WTC11 (cell line): ENCODE measurements around the gene GSTK1.

Experiments
- CBFB ChIP-seq: sonication (generic); formaldehyde crosslinking; IDR thresholded peaks from 2 replicates; pipeline ENCODE4 v1.8.1; 2022; ENCODE audit warnings: mild to moderate bottlenecking, low read depth, missing genetic modification reagents
- GABPB1 ChIP-seq: sonication (generic); formaldehyde crosslinking; IDR thresholded peaks from 2 replicates; pipeline ENCODE4 v1.8.1; 2023; ENCODE audit warnings: mild to moderate bottlenecking, missing genetic modification reagents
- IRF2 ChIP-seq: sonication (generic); formaldehyde crosslinking; IDR thresholded peaks from 2 replicates; pipeline ENCODE4 v1.8.0; 2022; ENCODE audit warnings: low read depth, missing genetic modification reagents, borderline replicate concordance
- TF ChIP-seq, protein P1 (sequence below): sonication (generic); formaldehyde crosslinking; IDR thresholded peaks from 2 replicates; pipeline ENCODE4 v1.8.1; 2022; ENCODE audit warnings: low read depth, mild to moderate bottlenecking, moderate library complexity, missing genetic modification reagents, borderline replicate concordance
- TF ChIP-seq, protein P2 (sequence below): fragments of 200-600 bp; IDR thresholded peaks from 2 replicates; pipeline ENCODE4 v1.8.0; 2022; ENCODE audit warnings: antibody characterized with exemption

DNA sequence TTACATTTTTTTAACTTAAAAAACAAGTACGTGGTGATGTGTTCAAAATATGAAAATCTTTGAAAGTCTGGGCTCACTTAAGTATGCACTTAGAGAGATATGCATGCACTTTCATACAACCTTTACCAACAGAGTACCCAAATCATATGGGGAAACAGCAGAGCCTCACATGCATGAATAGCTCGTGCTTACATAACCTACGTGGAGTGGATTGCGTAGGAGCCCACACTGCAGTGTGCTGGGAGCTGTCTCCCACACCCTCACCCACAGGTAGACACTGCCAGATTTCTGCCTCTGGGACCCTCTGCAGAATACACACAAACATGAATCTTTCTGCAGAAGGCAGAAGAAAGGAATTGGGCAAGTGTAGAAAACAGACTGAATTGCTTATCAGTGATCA, 53.3 kb downstream of the GSTK1 start:
- TF ChIP-seq, protein P1, sequence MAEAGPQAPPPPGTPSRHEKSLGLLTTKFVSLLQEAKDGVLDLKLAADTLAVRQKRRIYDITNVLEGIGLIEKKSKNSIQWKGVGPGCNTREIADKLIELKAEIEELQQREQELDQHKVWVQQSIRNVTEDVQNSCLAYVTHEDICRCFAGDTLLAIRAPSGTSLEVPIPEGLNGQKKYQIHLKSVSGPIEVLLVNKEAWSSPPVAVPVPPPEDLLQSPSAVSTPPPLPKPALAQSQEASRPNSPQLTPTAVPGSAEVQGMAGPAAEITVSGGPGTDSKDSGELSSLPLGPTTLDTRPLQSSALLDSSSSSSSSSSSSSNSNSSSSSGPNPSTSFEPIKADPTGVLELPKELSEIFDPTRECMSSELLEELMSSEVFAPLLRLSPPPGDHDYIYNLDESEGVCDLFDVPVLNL (CRISPR knock-in tag) = no peak
- TF ChIP-seq, protein P2, sequence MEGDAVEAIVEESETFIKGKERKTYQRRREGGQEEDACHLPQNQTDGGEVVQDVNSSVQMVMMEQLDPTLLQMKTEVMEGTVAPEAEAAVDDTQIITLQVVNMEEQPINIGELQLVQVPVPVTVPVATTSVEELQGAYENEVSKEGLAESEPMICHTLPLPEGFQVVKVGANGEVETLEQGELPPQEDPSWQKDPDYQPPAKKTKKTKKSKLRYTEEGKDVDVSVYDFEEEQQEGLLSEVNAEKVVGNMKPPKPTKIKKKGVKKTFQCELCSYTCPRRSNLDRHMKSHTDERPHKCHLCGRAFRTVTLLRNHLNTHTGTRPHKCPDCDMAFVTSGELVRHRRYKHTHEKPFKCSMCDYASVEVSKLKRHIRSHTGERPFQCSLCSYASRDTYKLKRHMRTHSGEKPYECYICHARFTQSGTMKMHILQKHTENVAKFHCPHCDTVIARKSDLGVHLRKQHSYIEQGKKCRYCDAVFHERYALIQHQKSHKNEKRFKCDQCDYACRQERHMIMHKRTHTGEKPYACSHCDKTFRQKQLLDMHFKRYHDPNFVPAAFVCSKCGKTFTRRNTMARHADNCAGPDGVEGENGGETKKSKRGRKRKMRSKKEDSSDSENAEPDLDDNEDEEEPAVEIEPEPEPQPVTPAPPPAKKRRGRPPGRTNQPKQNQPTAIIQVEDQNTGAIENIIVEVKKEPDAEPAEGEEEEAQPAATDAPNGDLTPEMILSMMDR = no peak
- no peak for TF ChIP-seq IRF2 (CRISPR knock-in tag)
- no peak for TF ChIP-seq CBFB
- TF ChIP-seq GABPB1 = no peak
